ENCODE data around the gene SFTPD.

- TF ChIP-seq, protein P1, sequence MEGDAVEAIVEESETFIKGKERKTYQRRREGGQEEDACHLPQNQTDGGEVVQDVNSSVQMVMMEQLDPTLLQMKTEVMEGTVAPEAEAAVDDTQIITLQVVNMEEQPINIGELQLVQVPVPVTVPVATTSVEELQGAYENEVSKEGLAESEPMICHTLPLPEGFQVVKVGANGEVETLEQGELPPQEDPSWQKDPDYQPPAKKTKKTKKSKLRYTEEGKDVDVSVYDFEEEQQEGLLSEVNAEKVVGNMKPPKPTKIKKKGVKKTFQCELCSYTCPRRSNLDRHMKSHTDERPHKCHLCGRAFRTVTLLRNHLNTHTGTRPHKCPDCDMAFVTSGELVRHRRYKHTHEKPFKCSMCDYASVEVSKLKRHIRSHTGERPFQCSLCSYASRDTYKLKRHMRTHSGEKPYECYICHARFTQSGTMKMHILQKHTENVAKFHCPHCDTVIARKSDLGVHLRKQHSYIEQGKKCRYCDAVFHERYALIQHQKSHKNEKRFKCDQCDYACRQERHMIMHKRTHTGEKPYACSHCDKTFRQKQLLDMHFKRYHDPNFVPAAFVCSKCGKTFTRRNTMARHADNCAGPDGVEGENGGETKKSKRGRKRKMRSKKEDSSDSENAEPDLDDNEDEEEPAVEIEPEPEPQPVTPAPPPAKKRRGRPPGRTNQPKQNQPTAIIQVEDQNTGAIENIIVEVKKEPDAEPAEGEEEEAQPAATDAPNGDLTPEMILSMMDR (IDR thresholded peaks at IDR 0.05; ENCODE audit: low read length), result no peak
- TF ChIP-seq EZH2 (IDR thresholded peaks at IDR 0.05; ENCODE audit: borderline replicate concordance, low read length), result no peak
Observed at GRCh38 chr10:79947083-79947415, 1.9 kb downstream of the SFTPD start.
